CD4-positive, alpha-beta T cell treated with Interleukin-17A for 4 hours (primary cell): ENCODE results near the gene COL6A1.

Experiments
- DNase-seq: peaks from one replicate; pipeline ENCODE4 v3.0.0-alpha.2; 2020; ENCODE audit warnings: mixed read lengths

The COL6A1 gene

DNA sequence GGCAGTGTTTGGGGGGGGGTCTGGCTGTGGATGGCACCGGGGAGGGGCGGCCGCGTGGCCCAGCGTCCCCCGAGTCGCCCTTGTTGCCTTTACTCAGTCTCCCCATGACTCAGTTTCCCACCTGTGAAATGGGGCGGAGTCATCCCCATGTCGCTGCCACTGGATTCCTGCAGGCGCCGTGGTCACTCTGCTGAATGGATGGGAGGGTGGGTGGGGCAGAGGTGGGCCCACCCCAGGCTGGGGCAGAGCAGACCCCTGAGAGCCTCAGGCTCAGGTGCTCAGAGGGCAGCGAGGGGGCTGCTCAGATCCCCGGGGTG is 2.0 kb downstream of the COL6A1 start:
- no peak for DNase-seq

DNA sequence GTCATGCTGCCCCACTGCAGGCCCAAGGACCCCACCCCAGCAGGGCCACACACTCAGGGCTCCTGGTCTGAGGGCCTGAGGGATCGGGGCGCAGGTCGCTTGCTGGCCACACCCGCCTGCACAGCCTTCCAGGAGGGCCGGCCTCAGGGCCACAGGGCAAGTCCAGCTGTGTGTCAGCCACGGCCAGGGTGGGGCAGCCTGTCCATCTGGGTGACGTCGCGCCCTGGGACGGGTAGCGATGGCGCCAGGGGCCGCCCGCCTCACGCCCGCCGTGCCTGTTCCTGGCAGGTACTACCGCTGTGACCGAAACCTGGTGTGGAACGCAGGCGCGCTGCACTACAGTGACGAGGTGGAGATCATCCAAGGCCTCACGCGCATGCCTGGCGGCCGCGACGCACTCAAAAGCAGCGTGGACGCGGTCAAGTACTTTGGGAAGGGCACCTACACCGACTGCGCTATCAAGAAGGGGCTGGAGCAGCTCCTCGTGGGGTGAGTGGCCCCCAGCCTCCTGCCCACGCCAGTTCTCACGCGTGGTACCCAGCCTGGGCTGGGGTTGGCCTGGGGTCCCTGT is 2.5 kb downstream of the COL6A1 start:
- no peak for DNase-seq

DNA sequence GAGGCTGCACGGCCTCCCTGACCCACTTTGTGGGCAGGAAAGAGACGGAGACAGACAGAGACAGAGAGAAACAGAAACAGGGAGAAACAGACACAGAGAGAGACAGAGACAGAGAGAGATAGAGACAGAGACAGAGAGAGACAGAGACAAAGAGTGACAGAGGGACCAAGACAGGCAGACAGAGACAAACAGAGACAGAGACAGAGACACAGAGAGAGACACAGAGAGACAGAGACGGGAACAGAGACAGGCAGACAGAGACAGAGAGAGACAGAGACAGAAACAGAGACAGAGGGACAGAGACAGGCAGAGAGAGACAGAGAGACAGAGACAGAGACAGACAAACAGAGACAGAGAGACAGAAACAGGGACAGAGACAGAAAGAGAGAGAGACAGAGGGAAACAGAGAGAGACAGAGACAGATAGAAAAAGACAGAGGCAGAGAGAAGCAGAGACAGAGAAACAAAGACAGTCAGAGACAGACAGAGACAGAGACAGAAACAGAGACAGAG is 3.1 kb downstream of the COL6A1 start:
- DNase-seq = no peak

DNA sequence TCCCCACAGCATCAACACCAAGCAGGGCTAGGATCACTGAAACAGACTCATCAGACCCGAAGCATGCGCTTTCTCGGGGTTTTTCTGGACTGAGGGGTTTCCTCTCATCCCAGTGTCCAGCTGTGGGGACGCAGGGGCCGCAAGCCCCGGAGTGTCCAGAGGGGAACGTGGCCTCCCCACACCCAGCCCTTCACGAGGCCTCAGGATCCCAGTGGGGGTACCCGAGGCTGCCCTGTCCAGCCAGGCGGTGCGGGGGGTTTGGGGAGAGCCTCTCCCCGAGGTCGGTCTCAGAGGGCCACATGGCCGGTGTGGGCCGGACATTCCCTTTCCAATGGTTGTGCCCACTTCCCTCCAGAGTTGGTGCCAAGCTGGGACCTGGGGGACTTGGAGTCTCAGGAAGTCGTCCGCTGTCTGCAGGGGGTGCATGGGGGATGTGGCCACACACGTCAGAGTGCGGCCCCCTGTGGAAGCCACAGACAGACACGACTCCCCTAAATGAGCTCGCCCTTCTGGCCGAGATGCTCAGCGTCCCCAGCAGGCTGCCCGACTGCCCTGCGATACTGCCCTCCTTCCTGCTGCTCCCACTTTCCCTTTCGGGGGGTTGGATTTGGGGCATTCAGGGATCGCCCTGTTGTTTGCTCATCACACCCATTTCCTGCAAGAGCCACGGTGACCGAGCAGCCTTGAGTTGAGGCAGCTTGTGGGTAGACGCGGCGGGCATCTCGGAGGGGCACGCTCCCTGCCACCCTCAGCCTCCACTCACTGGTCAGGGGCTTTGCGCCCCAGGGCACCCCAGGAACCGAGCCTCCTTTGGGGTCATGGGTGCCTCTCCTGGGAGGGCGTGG is 4.1 kb downstream of the COL6A1 start:
- no peak for DNase-seq

DNA sequence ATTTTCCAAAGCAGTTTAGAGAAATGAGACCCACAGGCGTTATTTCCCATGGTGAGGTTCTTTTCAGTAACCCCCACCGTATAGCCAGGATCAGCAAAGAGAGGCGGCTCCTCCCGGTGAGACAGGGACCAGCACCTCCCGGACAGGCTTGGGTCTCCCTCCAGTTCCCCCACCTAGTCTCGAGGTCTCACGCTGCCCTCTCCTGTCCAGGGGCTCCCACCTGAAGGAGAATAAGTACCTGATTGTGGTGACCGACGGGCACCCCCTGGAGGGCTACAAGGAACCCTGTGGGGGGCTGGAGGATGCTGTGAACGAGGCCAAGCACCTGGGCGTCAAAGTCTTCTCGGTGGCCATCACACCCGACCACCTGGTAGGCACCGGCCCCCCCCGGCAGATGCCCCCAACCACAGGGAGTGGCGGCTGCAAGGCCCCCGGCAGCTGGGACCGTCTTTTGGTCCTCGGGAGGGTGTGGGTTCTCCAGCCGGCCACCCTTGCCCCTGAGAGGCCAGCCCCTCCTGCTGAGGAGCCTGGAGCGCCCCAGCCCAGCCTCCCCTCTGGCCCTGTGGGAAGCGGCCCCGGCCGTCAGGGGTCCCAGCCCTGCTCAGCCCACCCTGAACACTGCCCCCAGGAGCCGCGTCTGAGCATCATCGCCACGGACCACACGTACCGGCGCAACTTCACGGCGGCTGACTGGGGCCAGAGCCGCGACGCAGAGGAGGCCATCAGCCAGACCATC is 4.9 kb downstream of the COL6A1 start:
- no peak for DNase-seq

DNA sequence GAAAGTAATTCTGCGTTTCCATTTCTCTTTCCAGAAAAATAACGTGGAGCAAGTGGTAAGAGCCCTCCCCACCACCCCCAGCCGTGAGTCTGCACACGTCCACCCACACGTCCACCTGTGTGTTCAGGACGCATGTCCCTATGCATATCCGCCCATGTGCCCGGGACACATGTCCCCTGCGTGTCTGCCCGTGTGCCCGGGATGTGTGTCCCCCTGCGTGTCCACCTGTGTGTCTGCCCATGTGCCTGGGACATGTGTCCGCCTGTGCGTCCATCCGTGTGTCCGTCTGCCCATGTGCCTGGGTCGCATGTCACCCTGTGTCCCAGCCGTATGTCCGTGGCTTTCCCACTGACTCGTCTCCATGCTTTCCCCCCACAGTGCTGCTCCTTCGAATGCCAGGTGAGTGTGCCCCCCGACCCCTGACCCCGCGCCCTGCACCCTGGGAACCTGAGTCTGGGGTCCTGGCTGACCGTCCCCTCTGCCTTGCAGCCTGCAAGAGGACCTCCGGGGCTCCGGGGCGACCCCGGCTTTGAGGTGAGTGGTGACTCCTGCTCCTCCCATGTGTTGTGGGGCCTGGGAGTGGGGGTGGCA is 5.6 kb downstream of the COL6A1 start:
- DNase-seq = no peak

DNA sequence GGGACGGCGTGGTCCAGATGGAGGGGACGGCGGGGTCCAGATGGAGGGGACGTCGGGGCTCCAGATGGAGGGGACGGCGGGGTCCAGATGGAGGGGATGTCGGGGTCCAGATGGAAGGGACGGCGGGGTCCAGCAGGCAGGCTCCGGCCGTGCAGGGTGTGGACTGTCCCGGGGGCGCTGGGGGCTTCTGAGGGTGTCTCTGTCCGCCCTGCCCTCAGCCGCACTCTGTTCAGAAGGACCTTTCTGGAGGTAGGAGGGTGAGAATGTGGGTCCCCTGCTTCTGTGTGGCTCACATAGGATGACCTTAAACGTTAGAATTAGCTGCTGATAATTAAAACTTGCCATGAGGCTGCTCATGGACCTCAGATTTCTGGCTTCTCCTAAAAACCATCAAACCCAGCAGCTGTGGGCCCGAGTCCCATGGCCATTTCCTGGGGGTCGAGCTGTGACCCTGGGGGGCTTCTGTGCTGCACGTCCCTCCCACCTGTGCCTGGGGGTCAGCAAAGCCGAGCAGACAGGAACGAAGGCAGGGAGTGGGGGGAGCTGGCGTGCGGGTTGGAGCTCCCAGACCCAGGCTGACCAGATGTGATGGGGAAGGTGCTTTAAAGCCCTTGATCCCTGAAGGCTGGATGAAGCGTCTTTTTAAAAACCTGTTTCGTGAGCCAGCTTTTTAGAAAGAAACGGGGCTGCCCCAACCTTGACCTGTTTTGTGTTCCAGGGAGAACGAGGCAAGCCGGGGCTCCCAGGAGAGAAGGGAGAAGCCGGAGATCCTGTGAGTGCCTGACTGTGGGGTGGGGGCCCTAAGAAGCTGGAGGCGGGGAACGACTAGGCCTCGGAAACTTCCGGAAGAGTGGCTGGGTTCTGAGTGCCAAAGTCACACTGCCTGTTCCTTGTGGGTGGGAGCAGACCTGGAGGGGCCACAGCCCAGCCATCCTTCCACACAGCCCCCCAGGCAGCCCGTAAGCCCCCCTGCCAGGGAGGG is 7.1 kb downstream of the COL6A1 start:
- DNase-seq = no peak

DNA sequence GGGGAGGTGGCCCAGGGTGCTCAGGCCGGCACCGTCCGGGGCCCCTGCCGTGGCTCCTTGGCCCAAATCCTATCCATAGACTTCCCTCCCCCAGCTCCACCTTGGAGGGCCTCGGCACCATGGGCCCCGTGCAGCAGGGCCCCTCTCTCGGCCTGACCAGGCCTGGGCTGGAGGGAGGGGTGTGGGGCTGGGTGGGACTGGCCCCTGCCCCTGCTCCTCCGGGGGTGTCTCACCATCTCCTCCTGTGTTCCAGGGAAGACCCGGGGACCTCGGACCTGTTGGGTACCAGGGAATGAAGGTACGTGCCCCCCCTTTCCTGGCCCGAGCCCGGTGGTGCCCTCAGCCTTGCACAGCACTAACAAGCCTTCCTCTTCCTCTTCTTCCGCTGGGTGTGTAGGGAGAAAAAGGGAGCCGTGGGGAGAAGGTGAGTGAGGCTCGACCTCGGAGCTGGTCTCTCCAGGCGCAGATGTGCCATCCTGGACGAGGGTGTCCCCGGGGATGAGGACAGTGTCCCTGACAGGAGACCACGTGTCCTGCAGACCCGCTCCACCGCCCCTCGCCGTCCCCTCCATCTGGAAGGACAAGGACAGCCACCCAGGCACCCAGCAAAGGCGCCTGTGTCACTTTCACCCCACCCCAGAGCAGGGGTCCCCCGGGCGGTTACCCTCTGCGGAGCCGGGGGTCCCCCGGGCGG is 7.9 kb downstream of the COL6A1 start:
- DNase-seq = no peak

DNA sequence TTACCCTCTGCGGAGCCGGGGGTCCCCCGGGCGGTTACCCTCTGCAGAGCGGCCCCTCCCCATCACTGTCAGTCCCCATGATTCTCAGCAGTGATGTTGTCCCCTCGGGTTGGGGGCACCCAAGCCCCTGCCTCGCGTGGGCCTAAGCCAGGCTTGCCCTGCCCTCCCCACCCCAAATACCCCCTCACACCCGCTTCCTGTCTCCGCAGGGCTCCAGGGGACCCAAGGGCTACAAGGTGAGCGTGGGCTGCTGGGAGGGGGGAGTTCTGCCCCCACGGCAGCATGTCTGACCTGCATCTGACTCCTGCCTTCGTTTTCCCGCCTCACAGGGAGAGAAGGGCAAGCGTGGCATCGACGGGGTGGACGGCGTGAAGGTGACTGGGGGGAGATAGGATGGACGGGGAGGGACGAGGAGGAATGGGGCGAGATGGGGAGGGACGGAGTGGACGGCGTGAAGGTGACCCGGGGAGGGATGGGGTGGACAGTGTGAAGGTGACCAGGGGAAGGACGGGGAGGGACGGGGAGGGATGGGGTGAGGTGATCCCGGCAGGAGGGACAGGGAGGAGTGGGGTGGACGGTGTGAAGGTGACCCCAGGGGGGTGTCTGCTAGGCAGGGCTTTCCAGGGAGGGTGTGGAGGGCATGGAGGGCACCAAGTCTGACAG is 8.6 kb downstream of the COL6A1 start:
- no peak for DNase-seq

DNA sequence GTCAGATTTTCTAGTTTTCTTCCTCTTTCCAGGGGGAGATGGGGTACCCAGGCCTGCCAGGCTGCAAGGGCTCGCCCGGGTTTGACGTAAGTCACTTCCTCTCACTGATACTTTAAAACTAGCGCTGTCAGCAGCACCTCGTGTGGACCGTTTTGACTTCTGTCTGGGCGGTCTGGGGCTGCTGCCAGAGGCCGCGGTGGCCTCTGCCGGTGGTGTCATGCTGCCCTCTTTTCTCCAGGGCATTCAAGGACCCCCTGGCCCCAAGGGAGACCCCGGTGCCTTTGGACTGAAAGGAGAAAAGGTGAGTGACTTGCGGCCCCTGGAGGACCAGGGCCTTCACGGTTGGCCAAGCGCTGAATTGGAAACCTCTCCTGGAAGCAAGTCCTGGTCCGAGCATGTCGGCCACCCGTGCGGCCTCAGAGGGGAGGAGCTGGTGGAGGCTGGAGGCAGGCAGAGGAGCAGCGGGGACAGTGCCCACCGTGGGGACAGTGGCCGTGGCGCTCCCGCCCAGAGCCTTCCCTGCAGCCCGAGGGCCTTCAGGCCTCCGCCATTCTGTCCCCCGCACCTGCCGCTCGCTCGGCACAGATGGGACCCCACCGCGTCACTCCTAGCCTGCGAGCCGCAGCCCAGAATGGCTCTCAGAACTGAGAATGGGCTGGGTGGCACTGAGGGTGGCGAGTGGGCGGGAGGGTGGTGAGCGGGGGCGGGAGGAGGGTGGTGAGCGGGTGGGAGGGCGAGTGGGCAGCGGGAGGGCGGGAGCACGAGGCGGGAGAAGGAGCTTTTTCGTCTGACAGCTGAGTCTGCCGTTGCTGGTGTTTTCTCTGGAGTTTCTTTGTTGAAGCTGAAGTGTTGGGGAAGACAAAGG is 9.4 kb downstream of the COL6A1 start:
- DNase-seq = no peak

DNA sequence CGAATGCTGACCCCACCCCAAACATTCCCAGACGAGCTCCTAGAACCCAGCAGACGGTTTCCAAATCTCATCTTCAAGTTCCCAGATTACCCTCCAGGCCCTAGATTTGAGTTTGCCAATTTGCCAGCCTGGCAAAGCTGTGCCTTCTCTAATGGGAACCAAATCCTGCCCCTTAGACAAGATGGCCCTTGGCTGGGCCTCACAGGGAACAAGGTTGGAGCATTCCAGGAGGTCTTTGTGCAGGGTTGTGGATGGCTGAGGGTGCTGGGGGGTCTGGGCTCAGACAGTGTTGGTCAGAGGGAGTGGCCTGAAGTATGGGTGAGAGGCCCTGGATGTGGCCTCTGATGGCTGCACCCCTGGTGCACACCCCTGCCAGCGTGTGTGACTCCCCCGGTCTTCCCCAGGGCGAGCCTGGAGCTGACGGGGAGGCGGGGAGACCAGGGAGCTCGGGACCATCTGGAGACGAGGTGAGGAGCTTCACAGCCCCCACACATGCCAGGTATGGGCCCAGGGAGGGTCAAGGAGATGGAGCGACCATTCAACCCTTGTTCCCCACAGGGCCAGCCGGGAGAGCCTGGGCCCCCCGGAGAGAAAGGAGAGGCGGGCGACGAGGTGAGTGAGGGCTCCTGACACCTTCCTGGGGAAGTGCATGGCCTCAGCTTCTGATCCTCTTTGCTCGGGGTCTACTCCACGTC is 10.2 kb downstream of the COL6A1 start:
- no peak for DNase-seq

DNA sequence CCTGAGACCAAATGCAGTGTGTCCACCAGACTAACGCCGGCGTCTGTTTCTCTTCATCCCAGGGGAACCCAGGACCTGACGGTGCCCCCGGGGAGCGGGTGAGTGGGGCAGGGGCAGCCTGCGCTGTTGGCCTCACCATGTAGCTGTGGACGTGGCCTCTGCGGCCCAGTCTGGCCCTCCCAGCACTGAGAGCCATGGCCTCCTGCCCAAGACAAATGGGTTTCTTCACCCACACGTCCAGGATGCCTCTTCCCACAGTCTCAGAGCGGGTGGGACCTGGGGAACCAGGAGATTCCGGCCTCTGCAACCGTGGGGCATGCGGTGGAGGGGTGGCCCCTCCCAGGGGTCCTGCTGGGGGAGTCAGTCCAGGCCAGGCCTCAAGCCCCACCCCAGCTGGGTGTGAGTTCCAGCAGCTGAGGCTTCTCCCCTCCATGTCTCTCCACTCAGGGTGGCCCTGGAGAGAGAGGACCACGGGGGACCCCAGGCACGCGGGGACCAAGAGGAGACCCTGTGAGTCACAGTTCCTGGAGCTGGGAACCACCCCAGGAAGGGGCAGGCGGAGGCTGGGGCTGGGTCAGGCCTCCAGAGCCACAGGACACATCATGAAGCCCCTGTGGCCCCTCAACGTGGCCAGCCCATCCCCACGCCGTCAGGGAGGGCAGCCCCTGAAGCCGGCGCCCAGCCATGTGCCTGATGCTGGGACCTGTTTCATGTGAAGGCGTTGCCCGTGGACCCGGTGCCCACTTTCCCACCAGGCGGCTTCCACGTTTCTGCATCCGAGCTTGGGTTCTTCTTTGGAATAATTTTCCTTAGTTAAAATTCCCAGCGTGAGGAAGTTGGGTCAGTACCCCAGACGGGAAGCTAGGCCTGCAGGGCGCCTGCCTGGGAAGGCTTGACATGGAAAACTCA is 11.0 kb downstream of the COL6A1 start:
- DNase-seq = no peak

DNA sequence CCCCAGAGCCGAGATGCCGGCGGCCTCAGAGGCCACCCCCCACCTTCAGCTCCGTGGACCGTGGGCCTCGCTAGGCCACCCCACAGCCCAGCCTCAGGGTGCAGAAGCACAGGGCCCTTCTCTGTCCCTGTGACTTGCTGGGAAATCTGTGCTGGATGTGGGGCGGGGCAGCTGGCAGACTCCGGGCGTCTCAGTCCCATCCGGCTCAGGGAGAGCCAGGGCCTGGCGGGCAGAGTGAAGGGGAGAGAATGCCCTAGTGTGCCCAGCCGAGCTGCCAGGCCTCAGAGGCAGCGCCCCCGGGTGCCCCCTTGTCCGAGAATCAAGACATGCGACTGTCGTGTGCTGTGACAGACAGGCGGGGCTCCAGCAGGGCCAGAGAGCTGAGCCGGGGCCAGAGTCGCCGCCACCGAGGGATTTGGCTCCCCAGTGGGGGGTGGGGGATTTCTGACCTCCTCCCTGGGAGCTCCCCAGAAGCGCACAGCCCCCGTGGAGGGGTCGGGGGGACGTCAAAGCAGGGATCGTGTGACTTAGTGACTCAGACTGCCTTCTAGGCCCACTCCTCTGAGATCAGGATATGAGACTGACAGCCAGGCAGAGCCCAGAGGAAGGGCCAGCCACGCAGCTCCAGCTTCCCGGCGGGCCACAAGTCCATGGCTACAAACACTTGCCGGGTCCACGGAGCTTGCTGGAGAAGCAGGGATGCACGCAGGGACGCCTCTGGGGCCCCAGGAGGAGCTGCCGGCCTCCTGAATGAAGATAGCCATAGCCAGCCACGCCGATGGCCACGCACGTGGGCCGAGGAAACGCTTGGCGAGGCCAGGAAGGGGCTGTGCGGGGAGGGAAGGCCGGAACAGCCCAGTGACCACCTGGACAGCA is 11.9 kb downstream of the COL6A1 start:
- no peak for DNase-seq

DNA sequence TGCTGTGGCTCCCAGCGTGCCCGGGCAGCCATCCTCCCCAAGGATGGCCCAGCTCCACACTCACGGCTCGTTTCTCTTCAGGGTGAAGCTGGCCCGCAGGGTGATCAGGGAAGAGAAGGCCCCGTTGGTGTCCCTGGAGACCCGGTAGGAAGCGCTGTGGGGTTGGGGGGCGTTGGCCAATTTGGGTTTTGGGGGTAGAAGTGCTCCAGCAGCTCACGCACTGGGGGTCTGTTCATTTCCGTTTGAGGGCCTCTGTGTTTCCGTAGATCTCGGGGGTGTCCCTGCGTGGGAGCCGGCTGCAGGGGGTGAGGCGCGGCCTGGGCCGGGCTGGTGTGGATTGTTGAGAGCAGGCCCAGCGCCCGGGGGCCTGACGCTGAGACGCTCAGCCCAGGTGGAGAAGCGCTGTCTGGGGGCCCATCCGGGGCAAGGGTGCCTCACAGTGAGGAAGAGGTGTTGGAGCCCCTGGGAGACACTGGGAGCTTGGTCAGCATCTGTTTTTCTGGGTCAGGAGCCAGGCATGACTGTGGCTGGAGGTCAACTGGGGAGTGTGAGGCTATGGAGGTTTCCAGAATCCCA is 12.6 kb downstream of the COL6A1 start:
- no peak for DNase-seq

DNA sequence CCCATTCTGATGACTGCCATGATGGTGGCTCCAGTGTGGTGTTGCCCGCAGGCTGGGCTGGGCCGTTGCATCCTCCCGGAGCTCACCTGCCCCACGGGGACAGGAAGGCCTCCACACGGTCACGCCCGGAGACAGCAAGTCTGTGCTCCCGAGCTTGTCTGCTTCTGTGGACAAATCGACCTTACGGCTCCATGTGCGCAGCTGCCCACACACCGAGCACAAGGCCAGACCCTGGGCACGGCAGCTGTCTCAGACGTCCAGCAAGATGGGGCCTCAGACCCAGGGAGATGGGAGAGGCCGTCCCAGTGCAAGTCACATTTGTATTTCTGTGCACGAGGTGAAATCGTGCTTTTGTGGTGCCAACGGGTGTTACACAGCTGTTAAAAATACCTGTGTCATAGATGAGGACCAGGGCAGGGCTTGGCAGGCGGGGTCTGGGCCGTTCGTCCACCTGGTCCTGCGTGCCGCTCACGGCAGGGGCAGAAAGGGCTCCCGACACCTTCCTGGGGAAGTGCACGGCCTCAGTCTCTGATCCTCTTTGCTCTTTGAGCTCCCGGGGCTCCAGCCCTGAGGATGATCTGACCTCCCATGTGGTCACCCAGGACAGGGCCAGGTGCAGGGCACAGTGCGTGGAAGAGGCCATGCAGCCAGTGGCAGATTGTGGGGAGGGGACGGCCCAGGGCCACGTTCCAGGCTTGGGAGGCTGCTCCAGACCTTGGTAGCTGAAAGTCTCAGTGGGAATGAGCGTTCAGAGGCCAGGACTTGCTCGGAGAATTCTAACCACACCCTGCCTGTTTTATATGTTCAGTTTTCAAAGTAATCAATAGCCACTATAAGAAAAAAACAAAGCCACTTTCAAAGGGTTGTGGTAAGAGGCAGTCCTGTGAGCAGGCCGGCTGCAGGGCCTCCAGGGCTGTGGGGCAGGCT is 13.5 kb downstream of the COL6A1 start:
- DNase-seq = no peak

DNA sequence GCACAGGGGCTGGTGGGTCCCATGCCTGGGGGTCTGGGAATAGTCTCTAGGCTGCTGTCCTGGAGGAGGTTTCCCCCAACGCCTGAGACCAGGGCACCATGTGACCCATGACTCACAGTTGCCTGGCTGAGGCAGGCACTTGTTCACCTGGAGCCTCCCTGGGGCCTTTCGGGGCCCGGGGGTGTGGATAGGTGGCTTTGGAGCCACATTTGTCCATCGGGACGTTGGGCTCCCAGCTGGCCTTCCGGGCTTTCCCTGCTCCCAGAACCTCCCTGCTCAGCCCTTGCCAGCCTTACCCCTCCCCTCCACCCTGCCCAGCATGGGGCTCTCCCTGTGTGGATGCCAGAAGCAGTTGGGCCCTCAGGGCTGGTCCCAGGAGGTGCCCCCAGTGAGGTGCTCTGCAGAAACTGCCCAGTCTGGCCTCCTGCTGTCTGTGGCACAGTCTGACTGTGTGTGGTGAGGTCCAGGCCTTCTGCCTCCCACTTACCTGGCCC is 14.2 kb downstream of the COL6A1 start:
- DNase-seq = no peak
